PC-3 (cell line): ENCODE results near the gene CIC. TPM values are rescaled to one million over a fixed set of nuclear protein-coding genes. Genes with fewer than 3 reads are reported as not detected.

Experiments used
- ATAC-seq: fragments of 200-7000 bp; cut with Tn5 transposase; 2 replicates; pipeline ENCODE4 v1.9.1; 2020; ENCODE audit warnings: mild to moderate bottlenecking, moderate library complexity
- BruUV-seq: library from RNA; stranded (reverse); fragments of 400-500 nt; replicated peaks from 2 replicates; lab custom pipeline; 2021; lab: Mats Ljungman, UMichigan
- CTCF ChIA-PET: fragments of 300-600 bp; sonication (Branson Sonifier 250); formaldehyde crosslinking; loops from one replicate; lab custom pipeline; 2022; ENCODE audit warnings: antibody characterized with exemption; lab: Charles Lee
- POLR2A ChIA-PET: fragments of 300-600 bp; sonication (Branson Sonifier 250); formaldehyde crosslinking; loops from one replicate; lab custom pipeline; 2022; ENCODE audit warnings: antibody characterized with exemption; ENCODE audit not compliant: unreplicated experiment; lab: Charles Lee
- DNase-seq: peaks from one replicate; pipeline ENCODE4 v3.0.0-alpha.2; 2015
- H2AFZ ChIP-seq: fragments of 300-600 bp; sonication (generic); 2 replicates; pipeline ENCODE4 v1.6.0; 2016; ENCODE audit warnings: antibody characterized with exemption, low read length
- H3F3A ChIP-seq: fragments of 300-600 bp; sonication (generic); one replicate; pipeline ENCODE4 v1.6.0; 2017; ENCODE audit warnings: antibody characterized with exemption, low read length, control low read depth, mild to moderate bottlenecking; ENCODE audit not compliant: unreplicated experiment
- H3K27ac ChIP-seq: fragments of 300-600 bp; sonication (generic); 2 replicates; pipeline ENCODE4 v1.5.1; 2016; ENCODE audit warnings: mild to moderate bottlenecking, low read length
- H3K27me3 ChIP-seq: fragments of 300-600 bp; sonication (generic); 2 replicates; pipeline ENCODE4 v1.6.1; 2016; ENCODE audit warnings: low read length, mixed read lengths
- H3K36me3 ChIP-seq: fragments of 300-600 bp; sonication (generic); 2 replicates; pipeline ENCODE4 v1.6.1; 2016; ENCODE audit warnings: low read depth, mixed run types, low read length, mixed read lengths
- H3K4me1 ChIP-seq: fragments of 300-600 bp; sonication (generic); 2 replicates; pipeline ENCODE4 v1.5.1; 2016; ENCODE audit warnings: low read length; ENCODE audit not compliant: insufficient read depth
- H3K4me2 ChIP-seq: fragments of 300-600 bp; sonication (generic); 2 replicates; pipeline ENCODE4 v1.6.0; 2016; ENCODE audit warnings: low read length
- H3K4me3 ChIP-seq: fragments of 300-600 bp; sonication (generic); 2 replicates; pipeline ENCODE4 v1.5.1; 2016; ENCODE audit warnings: mild to moderate bottlenecking, low read length, mixed read lengths
- H3K79me2 ChIP-seq: fragments of 300-600 bp; sonication (generic); 2 replicates; pipeline ENCODE4 v1.6.1; 2017; ENCODE audit warnings: low read length, mixed read lengths
- H3K9ac ChIP-seq: fragments of 300-600 bp; sonication (generic); 2 replicates; pipeline ENCODE4 v1.6.0; 2016; ENCODE audit warnings: mild to moderate bottlenecking, low read length
- H3K9me2 ChIP-seq: fragments of 300-600 bp; sonication (generic); replicated peaks from 2 replicates; pipeline ENCODE4 v1.6.1; 2016; ENCODE audit warnings: mixed run types, low read length, mixed read lengths
- H3K9me3 ChIP-seq: fragments of 300-600 bp; sonication (generic); 2 replicates; pipeline ENCODE4 v1.6.1; 2016; ENCODE audit warnings: low read length, mixed read lengths
- H4K20me1 ChIP-seq: fragments of 300-600 bp; sonication (generic); 2 replicates; pipeline ENCODE4 v1.6.1; 2016; ENCODE audit warnings: low read length, mixed read lengths
- EZH2 ChIP-seq: fragments of 300-600 bp; sonication (generic); IDR thresholded peaks from one replicate; pipeline ENCODE4 v1.6.1; 2017; ENCODE audit warnings: antibody characterized with exemption, mild to moderate bottlenecking, low read length; ENCODE audit not compliant: unreplicated experiment
- EZH2phosphoT487 ChIP-seq: fragments of 300-600 bp; sonication (generic); IDR thresholded peaks from 2 replicates; pipeline ENCODE4 v1.6.1; 2018; ENCODE audit warnings: mild to moderate bottlenecking, antibody characterized with exemption, low read length, borderline replicate concordance
- intact Hi-C: fragments of 100-400 bp; cut with micrococcal nuclease; formaldehyde crosslinking; loops from 2 replicates; pipeline ENCODE4 v1.9.0; 2023
- total RNA-seq: library from RNA; depleted of rRNA; stranded (reverse); fragments of >200 nt; gene quantifications from 2 replicates; pipeline ENCODE4 v1.2.3, GENCODE V29; 2014
- TF ChIP-seq, protein P1 (sequence below): fragments of 300-600 bp; sonication (generic); conservative IDR thresholded peaks from 2 replicates; pipeline ENCODE4 v1.5.1; 2017; ENCODE audit warnings: antibody characterized with exemption, low read depth, mild to moderate bottlenecking, low read length

CIC gene
- total RNA-seq, 1 experiment from 2014 or later: 9.8 TPM

DNA sequence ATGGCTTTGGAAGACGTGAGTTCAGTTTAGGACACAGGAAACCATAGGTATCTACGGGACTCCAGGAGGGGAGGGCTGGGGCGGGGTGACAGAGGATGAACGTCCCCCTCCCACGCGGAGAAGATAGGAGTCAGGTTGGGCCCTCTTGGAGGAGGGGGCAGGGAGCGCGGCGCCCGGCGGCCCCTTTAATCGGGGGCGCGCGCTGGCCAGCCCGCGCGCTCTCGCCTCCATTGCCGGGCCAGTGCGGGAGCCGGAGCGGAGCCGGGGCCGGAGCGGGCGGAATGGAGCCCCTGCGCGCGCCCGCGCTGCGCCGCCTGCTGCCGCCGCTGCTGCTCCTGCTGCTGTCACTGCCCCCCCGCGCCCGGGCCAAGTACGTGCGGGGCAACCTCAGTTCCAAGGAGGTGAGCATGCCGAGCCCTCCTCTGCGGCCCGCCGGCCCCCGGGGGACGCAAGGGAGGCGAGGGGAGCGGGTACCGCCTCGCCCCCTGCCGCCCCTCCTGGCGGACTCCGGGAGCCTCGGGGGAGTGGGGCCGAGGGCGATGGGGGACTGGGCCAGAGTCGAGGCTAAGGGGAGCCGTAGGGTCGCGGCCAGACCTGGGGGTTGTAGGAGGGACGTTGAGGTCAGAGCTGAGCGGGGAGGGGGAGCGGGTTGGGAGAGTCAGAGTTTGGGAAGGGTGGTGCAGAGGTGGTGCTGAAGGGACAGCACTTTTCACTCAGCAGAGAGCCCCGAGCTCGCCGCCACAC is 44.2 kb downstream of the CIC start, which contains the start of gene TMEM145:
TMEM145 (plus strand) TSS at position 214 of the 744 bp plus-strand sequence; CDS start at position 282, 68 bp downstream.
- intact Hi-C loops: no loop called here
- POLR2A ChIA-PET: no interaction called here
- no peak for DNase-seq
- no TSS peak for BruUV-seq
- no peak for ATAC-seq
- TF ChIP-seq, protein P1, sequence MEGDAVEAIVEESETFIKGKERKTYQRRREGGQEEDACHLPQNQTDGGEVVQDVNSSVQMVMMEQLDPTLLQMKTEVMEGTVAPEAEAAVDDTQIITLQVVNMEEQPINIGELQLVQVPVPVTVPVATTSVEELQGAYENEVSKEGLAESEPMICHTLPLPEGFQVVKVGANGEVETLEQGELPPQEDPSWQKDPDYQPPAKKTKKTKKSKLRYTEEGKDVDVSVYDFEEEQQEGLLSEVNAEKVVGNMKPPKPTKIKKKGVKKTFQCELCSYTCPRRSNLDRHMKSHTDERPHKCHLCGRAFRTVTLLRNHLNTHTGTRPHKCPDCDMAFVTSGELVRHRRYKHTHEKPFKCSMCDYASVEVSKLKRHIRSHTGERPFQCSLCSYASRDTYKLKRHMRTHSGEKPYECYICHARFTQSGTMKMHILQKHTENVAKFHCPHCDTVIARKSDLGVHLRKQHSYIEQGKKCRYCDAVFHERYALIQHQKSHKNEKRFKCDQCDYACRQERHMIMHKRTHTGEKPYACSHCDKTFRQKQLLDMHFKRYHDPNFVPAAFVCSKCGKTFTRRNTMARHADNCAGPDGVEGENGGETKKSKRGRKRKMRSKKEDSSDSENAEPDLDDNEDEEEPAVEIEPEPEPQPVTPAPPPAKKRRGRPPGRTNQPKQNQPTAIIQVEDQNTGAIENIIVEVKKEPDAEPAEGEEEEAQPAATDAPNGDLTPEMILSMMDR: no peak
- TF ChIP-seq EZH2phosphoT487: no peak
- TF ChIP-seq EZH2: no peak
- Histone ChIP-seq H3F3A (no peaks in the 10 kb centered on the region), H3K79me2 (no peaks in the 10 kb centered on the region), H3K4me3 (no peak within 1 kb of the TSS), H3K36me3 (no peaks in the 10 kb centered on the region), H3K4me2 (no peak within 1 kb of the TSS), H3K9me3 (no peaks in the 10 kb centered on the region), H3K27ac (no peak within 1 kb of the TSS), H3K9ac (no peak within 1 kb of the TSS), H3K4me1 (no peaks in the 10 kb centered on the region), H4K20me1 (no peaks in the 10 kb centered on the region), H2AFZ (no peak within 1 kb of the TSS), H3K9me2 (no peaks in the 10 kb centered on the region), H3K27me3 (no peaks in the 10 kb centered on the region)
- CTCF ChIA-PET: no interaction called here

- Histone ChIP-seq H3K36me3 (no peaks in the 10 kb centered on the region), H3K9ac (no peak overlapping the region), H3K9me2 (no peaks in the 10 kb centered on the region), H3K27me3 (no peaks in the 10 kb centered on the region), H3K27ac (no peak overlapping the region), H3K4me3 (no peak overlapping the region), H3K79me2 (no peaks in the 10 kb centered on the region), H3F3A (no peaks in the 10 kb centered on the region), H3K9me3 (no peaks in the 10 kb centered on the region), H2AFZ (no peak overlapping the region), H3K4me1 (no peaks in the 10 kb centered on the region), H4K20me1 (no peaks in the 10 kb centered on the region), H3K4me2 (no peak overlapping the region)
- DNase-seq (no peak), ATAC-seq (no peak)
- ChIA-PET CTCF (no interaction called here), POLR2A (no interaction called here)
- TF ChIP-seq, protein P1: no peak
- TF ChIP-seq EZH2 (no peak), EZH2phosphoT487 (no peak)
- BruUV-seq: no TSS peak
- intact Hi-C loops: no loop called here
These were observed 45.0 kb downstream of the CIC start for GRCh38 chr19:42313840-42314755.
